C4-2B (cell line): Measurements from ENCODE around the gene SH3BP1.

Source experiments
- ZFX ChIP-seq: fragments of 450-650 bp; IDR thresholded peaks from 2 replicates; pipeline ENCODE4 v1.6.1; 2017
- TF ChIP-seq, protein P1 (sequence below): fragments of 450-650 bp; conservative IDR thresholded peaks from 2 replicates; pipeline ENCODE4 v1.5.1; 2017; ENCODE audit warnings: mild to moderate bottlenecking

DNA sequence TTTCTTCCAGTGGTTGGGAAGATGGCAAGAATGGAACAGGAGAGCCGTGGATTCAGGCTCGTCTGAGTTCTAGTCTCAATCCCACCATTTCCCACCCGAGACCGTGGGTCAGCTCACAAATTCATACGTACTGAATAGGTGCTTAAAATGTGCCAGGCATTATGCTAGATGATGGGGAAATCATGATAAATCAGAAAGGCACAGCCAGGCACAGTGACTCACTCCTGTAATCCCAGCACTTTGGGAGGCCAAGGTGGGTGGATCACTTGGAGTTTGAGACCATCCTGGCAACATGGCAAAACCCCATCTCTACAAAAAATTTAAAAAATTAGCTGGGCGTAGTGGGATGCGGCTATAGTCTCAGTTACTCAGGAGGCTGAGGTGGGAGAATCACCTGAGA lies 64.4 kb downstream of the SH3BP1 start:
- TF ChIP-seq, protein P1, sequence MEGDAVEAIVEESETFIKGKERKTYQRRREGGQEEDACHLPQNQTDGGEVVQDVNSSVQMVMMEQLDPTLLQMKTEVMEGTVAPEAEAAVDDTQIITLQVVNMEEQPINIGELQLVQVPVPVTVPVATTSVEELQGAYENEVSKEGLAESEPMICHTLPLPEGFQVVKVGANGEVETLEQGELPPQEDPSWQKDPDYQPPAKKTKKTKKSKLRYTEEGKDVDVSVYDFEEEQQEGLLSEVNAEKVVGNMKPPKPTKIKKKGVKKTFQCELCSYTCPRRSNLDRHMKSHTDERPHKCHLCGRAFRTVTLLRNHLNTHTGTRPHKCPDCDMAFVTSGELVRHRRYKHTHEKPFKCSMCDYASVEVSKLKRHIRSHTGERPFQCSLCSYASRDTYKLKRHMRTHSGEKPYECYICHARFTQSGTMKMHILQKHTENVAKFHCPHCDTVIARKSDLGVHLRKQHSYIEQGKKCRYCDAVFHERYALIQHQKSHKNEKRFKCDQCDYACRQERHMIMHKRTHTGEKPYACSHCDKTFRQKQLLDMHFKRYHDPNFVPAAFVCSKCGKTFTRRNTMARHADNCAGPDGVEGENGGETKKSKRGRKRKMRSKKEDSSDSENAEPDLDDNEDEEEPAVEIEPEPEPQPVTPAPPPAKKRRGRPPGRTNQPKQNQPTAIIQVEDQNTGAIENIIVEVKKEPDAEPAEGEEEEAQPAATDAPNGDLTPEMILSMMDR = no peak
- no peak for TF ChIP-seq ZFX
